HepG2 (cell line): ENCODE data around the gene FAM118B. TPM values are rescaled to one million over a fixed set of nuclear protein-coding genes. Genes with fewer than 3 reads are reported as not detected.

Experiments
- ATM ChIP-seq: fragments of 450-650 bp; IDR thresholded peaks from 2 replicates; pipeline ENCODE4 v1.7.1; 2017; ENCODE audit warnings: mild to moderate bottlenecking, borderline replicate concordance
- DMAP1 ChIP-seq: IDR thresholded peaks from 2 replicates; pipeline ENCODE4 v1.6.1; 2016
- polyA plus RNA-seq, 8 experiments: library from polyadenylated mRNA; depleted of rRNA in 3 of 8; stranded (reverse) in 7 of 8; unstranded in 1 of 8; fragments of >200 nt; fragmentation: Illumina TruSeq in 4 of 8; extraction: Trizol in 4 of 8; gene quantifications; 2 replicates each; pipeline versions ENCODE4 v1.2.1 to v1.2.3, GENCODE V29; 2011 to 2016; ENCODE audit warnings: low read depth in 4 of 8, missing spikeins in 1 of 8, mixed read lengths in 1 of 8; ENCODE audit not compliant: insufficient read depth in 1 of 8
- total RNA-seq, 5 experiments: library from RNA; depleted of rRNA; stranded (reverse); fragments of >200 nt; fragmentation: Illumina TruSeq; extraction: Trizol; gene quantifications; 2 replicates each; pipeline ENCODE4 v1.2.3, GENCODE V29; 2016; ENCODE audit warnings: low read depth in 1 of 5
- TF ChIP-seq, protein P1 (sequence below): sonication (generic); formaldehyde crosslinking; IDR thresholded peaks from 2 replicates; pipeline ENCODE4 v1.5.1; 2020; ENCODE audit warnings: mild to moderate bottlenecking, missing genetic modification reagents, moderate library complexity
- TF ChIP-seq, protein P2 (sequence below): sonication (generic); formaldehyde crosslinking; conservative IDR thresholded peaks from 2 replicates; pipeline ENCODE4 v1.8.0; 2022; ENCODE audit warnings: missing genetic modification reagents

Gene FAM118B
- total and polyA plus RNA-seq, 2 of the 13 experiments (the other 11 are each of a cell fraction or from before 2014, with no cell fraction given) = 10.2 to 25.7 TPM

DNA sequence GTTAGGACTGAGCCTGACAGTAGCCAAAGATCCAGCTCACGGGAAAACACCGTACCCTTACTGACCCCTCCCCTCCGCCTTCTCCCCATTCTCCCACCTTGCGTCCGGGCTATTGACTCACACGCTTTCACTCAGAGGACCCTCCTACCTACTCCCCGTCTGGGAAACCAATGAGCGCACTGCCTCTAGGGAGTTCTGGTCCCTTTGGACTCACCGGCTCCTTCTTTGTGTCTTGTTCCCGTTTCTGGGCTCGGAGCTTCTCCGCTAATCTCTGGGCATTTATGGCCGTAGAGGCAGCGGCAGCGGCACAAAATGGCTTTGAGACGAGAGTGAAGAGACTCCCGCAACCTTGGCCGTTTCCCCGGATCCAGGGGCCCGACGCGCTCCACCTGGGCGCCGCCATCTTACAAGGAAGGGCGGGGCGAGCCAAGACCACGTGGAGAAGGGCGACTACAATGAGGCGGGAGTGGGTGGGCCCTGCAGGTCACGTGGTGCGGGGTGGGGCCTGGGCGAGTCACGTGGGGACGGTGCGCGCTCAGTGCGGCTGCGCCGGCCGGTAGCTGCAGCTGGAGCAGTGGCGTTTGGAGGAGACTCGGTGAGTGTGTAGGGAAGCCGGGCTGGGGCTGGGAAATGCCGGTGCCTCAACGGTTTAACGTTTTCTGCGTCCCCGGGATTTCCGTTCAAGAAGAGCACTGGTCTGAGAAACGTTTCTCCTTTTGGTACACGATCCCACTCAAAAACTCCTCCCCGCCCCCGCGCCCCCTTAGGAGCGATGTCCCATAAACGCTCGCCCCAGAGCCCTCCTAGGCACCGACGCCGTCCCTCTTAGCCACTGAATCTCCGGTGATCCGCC lies at the start of gene FAM118B, which contains the start of gene RPUSD4 (continued):
- TF ChIP-seq, protein P1, sequence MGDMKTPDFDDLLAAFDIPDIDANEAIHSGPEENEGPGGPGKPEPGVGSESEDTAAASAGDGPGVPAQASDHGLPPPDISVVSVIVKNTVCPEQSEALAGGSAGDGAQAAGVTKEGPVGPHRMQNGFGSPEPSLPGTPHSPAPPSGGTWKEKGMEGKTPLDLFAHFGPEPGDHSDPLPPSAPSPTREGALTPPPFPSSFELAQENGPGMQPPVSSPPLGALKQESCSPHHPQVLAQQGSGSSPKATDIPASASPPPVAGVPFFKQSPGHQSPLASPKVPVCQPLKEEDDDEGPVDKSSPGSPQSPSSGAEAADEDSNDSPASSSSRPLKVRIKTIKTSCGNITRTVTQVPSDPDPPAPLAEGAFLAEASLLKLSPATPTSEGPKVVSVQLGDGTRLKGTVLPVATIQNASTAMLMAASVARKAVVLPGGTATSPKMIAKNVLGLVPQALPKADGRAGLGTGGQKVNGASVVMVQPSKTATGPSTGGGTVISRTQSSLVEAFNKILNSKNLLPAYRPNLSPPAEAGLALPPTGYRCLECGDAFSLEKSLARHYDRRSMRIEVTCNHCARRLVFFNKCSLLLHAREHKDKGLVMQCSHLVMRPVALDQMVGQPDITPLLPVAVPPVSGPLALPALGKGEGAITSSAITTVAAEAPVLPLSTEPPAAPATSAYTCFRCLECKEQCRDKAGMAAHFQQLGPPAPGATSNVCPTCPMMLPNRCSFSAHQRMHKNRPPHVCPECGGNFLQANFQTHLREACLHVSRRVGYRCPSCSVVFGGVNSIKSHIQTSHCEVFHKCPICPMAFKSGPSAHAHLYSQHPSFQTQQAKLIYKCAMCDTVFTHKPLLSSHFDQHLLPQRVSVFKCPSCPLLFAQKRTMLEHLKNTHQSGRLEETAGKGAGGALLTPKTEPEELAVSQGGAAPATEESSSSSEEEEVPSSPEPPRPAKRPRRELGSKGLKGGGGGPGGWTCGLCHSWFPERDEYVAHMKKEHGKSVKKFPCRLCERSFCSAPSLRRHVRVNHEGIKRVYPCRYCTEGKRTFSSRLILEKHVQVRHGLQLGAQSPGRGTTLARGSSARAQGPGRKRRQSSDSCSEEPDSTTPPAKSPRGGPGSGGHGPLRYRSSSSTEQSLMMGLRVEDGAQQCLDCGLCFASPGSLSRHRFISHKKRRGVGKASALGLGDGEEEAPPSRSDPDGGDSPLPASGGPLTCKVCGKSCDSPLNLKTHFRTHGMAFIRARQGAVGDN = peak; percentile 94
- TF ChIP-seq DMAP1 (CRISPR knock-in tag) (peak; percentile 97), ATM (no peak)
- TF ChIP-seq, protein P2, sequence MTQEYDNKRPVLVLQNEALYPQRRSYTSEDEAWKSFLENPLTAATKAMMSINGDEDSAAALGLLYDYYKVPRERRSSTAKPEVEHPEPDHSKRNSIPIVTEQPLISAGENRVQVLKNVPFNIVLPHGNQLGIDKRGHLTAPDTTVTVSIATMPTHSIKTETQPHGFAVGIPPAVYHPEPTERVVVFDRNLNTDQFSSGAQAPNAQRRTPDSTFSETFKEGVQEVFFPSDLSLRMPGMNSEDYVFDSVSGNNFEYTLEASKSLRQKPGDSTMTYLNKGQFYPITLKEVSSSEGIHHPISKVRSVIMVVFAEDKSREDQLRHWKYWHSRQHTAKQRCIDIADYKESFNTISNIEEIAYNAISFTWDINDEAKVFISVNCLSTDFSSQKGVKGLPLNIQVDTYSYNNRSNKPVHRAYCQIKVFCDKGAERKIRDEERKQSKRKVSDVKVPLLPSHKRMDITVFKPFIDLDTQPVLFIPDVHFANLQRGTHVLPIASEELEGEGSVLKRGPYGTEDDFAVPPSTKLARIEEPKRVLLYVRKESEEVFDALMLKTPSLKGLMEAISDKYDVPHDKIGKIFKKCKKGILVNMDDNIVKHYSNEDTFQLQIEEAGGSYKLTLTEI (CRISPR knock-in tag) = no peak
